Measurements from ENCODE around the gene NCOA7. TPM values are rescaled to one million over a fixed set of nuclear protein-coding genes. Genes with fewer than 3 reads are reported as not detected.
A peak's percentile ranks its signal among the peaks of the same experiment; 100 is the strongest.

Gene NCOA7
- total RNA-seq, 1 experiment from 2014 or later, result 51.0 TPM

GRCh38 chr6:125753218-125753936 is 37.4 kb upstream of the NCOA7 start:
- peaks cover 4% of the 10 kb centered on the region; the same call in 1 of the 2 replicates for H3K27me3 ChIP-seq (ENCODE audit: insufficient read depth, low read depth)
- CTCF ChIA-PET, result interaction anchor here (0.7 to 0.8 kb wide), 3 partner anchors 221 to 439 kb away, joined by 3 read pairs; no protein-coding TSS in a partner anchor
- H3F3A ChIP-seq (ENCODE audit: insufficient read depth, low read depth), result peaks cover 11% of the 10 kb centered on the region; the same call in 1 of the 2 replicates
- H3K9me3 ChIP-seq (ENCODE audit: insufficient read depth, low read depth), result no peaks in the 10 kb centered on the region
- no peak overlapping the region for H3K27ac ChIP-seq
- no peaks in the 10 kb centered on the region for H3K36me3 ChIP-seq (ENCODE audit: low read depth)
- no peak overlapping the region for H3K4me3 ChIP-seq
- no peaks in the 10 kb centered on the region for H3K79me2 ChIP-seq (ENCODE audit: low read depth)
- intact Hi-C loops (cut with micrococcal nuclease; ENCODE audit: unreplicated experiment), result loop anchor here (1.0 to 5.0 kb wide), 2 partner anchors 439 to 881 kb away; no protein-coding TSS in a partner anchor
- no peak for DNase-seq
- no peak overlapping the region for H3K4me2 ChIP-seq
- no TSS peak for BruUV-seq (replicated peaks)
- no peak overlapping the region for H2AFZ ChIP-seq
- no peaks in the 10 kb centered on the region for H4K20me1 ChIP-seq (ENCODE audit: insufficient read depth)
- peaks cover 7% of the 10 kb centered on the region for H3K4me1 ChIP-seq (replicated peaks; ENCODE audit: insufficient read depth)
- no peaks in the 10 kb centered on the region for H3K9me2 ChIP-seq (ENCODE audit: insufficient read depth)
- POLR2A ChIA-PET (ENCODE audit: unreplicated experiment), result no interaction called here
- TF ChIP-seq CTCF (conservative IDR thresholded peaks at IDR 0.05) (peak; percentile 79), EZH2 (IDR thresholded peaks at IDR 0.05; ENCODE audit: low read depth) (no peak)

- Histone ChIP-seq H2AFZ (no peak overlapping the region), H4K20me1 (ENCODE audit: insufficient read depth) (no peaks in the 10 kb centered on the region), H3K27ac (no peak overlapping the region), H3K79me2 (ENCODE audit: low read depth) (no peaks in the 10 kb centered on the region), H3K27me3 (ENCODE audit: insufficient read depth, low read depth) (no peaks in the 10 kb centered on the region), H3K9me2 (ENCODE audit: insufficient read depth) (no peaks in the 10 kb centered on the region), H3K4me2 (no peak overlapping the region), H3K9me3 (ENCODE audit: insufficient read depth, low read depth) (no peaks in the 10 kb centered on the region), H3K4me3 (no peak overlapping the region), H3K36me3 (ENCODE audit: low read depth) (no peaks in the 10 kb centered on the region), H3K4me1 (replicated peaks; ENCODE audit: insufficient read depth) (peaks cover 4% of the 10 kb centered on the region), H3F3A (ENCODE audit: insufficient read depth, low read depth) (peaks cover 8% of the 10 kb centered on the region; the same call in 1 of the 2 replicates)
- ChIA-PET CTCF (interaction anchor here (0.7 kb wide), 1 partner anchor 438 kb away, joined by 3 read pairs; no protein-coding TSS in a partner anchor), POLR2A (ENCODE audit: unreplicated experiment) (no interaction called here)
- TF ChIP-seq EZH2 (IDR thresholded peaks at IDR 0.05; ENCODE audit: low read depth) (no peak), CTCF (conservative IDR thresholded peaks at IDR 0.05) (0 out of 2 replicates have a peak, but pooled peaks have one; percentile 13)
- DNase-seq, result no peak
- intact Hi-C loops (cut with micrococcal nuclease; ENCODE audit: unreplicated experiment), result loop anchor here (1.0 to 5.0 kb wide), 2 partner anchors 440 to 882 kb away; no protein-coding TSS in a partner anchor
- no TSS peak for BruUV-seq (replicated peaks)
Measured at GRCh38 chr6:125753937-125754259, 36.9 kb upstream of the NCOA7 start.

GRCh38 chr6:125754566-125754965 is 36.2 kb upstream of the NCOA7 start:
- H3F3A ChIP-seq (ENCODE audit: insufficient read depth, low read depth), result peaks cover 8% of the 10 kb centered on the region; the same call in 1 of the 2 replicates
- H3K27me3 ChIP-seq (ENCODE audit: insufficient read depth, low read depth), result no peaks in the 10 kb centered on the region
- H3K36me3 ChIP-seq (ENCODE audit: low read depth), result no peaks in the 10 kb centered on the region
- H4K20me1 ChIP-seq (ENCODE audit: insufficient read depth), result no peaks in the 10 kb centered on the region
- H2AFZ ChIP-seq, result no peak overlapping the region
- no peak overlapping the region for H3K27ac ChIP-seq
- no peak overlapping the region for H3K4me2 ChIP-seq
- ChIA-PET POLR2A (ENCODE audit: unreplicated experiment) (no interaction called here), CTCF (interaction anchor here (0.6 kb wide), 1 partner anchor 156 kb away, joined by 6 read pairs; no protein-coding TSS in a partner anchor)
- H3K4me3 ChIP-seq, result no peak overlapping the region
- no TSS peak for BruUV-seq (replicated peaks)
- TF ChIP-seq EZH2 (IDR thresholded peaks at IDR 0.05; ENCODE audit: low read depth) (no peak), CTCF (conservative IDR thresholded peaks at IDR 0.05) (no peak)
- H3K9me2 ChIP-seq (ENCODE audit: insufficient read depth), result no peaks in the 10 kb centered on the region
- no peaks in the 10 kb centered on the region for H3K79me2 ChIP-seq (ENCODE audit: low read depth)
- intact Hi-C loops (cut with micrococcal nuclease; ENCODE audit: unreplicated experiment), result loop anchor here (5.0 kb wide), 1 partner anchor 882 kb away; no protein-coding TSS in a partner anchor
- peaks cover 4% of the 10 kb centered on the region for H3K4me1 ChIP-seq (replicated peaks; ENCODE audit: insufficient read depth)
- H3K9me3 ChIP-seq (ENCODE audit: insufficient read depth, low read depth), result no peaks in the 10 kb centered on the region
- no peak for DNase-seq

Data from PC-9 (cell line).